ENCODE measurements around the gene PPIL4.

PPIL4 gene

DNA sequence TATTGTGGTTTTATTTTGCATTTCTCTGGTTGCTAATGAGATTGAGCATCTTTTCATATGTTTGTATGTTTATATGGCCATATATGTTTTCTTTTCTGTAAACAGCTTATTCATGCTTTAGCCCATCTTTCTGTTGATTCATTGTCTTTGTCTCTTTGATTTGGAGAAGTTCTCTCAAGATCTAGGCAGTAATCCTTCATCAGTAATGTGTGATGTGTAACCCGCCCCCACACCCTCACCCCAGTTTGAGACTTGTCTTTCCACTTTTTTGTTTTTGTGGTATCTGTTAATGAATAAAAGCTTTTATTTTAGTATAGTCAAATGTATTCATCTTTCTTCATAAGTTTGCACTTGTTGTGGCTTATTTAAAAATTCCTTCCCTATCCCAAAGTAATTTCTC lies 87.0 kb downstream of the PPIL4 start:
- DNase-seq (ENCODE audit: low read depth): no peak
- TF ChIP-seq, protein P1, sequence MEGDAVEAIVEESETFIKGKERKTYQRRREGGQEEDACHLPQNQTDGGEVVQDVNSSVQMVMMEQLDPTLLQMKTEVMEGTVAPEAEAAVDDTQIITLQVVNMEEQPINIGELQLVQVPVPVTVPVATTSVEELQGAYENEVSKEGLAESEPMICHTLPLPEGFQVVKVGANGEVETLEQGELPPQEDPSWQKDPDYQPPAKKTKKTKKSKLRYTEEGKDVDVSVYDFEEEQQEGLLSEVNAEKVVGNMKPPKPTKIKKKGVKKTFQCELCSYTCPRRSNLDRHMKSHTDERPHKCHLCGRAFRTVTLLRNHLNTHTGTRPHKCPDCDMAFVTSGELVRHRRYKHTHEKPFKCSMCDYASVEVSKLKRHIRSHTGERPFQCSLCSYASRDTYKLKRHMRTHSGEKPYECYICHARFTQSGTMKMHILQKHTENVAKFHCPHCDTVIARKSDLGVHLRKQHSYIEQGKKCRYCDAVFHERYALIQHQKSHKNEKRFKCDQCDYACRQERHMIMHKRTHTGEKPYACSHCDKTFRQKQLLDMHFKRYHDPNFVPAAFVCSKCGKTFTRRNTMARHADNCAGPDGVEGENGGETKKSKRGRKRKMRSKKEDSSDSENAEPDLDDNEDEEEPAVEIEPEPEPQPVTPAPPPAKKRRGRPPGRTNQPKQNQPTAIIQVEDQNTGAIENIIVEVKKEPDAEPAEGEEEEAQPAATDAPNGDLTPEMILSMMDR (IDR thresholded peaks at IDR 0.05; ENCODE audit: low read depth, low read length, missing control alignments): no peak
- H3K4me3 ChIP-seq (ENCODE audit: low read depth, low read length): no peak overlapping the region

DNA sequence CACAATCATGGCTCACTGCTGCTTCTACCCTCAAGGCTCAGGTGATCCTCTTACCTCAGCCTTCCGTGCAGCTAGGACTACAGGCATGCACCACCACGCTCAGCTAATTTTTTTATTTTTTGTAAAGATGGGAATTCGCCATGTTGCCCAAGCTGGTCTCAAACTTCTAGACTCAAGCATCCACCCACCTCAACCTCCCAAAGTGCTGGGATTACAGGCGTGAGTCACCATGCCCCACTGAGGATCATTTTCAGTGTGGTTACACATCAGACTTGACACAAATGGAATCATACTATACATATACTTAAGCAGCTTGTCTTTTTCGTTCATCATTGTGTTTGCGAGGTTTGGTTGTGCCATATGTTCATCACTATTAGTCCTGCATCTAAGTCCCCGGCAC lies 87.6 kb downstream of the PPIL4 start:
- TF ChIP-seq, protein P1 (IDR thresholded peaks at IDR 0.05; ENCODE audit: low read depth, low read length, missing control alignments): no peak
- DNase-seq (ENCODE audit: low read depth): no peak
- H3K4me3 ChIP-seq (ENCODE audit: low read depth, low read length): no peak overlapping the region

DNA sequence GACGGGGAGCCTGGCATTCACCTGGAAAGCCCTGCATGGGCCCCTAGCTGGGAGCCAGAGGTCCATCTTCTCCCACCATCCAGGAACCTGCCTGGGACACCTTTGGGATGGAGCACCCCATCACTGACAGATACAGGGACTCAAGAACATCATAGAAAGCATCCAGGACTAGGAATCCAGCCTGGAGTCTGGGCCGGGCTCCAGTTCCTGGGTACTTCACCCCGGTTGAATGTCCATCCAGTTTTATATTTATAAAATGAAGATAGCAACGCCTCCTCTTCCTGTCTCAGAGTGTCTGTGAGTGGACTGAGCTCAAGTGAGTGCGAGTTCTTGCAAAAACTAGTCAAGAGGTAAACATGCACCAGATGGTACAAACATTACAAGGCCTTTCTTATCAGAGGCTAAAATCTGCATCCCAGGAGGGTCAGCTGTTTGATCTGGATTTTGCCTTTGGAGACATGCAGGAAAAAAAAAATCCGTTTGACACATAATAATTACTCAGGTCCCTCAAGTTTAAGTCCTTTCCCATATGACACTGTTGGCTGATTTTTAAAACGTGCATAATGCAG lies 88.4 kb downstream of the PPIL4 start:
- TF ChIP-seq, protein P1 (IDR thresholded peaks at IDR 0.05; ENCODE audit: low read depth, low read length, missing control alignments): no peak
- no peak overlapping the region for H3K4me3 ChIP-seq (ENCODE audit: low read depth, low read length)
- no peak for DNase-seq (ENCODE audit: low read depth)

DNA sequence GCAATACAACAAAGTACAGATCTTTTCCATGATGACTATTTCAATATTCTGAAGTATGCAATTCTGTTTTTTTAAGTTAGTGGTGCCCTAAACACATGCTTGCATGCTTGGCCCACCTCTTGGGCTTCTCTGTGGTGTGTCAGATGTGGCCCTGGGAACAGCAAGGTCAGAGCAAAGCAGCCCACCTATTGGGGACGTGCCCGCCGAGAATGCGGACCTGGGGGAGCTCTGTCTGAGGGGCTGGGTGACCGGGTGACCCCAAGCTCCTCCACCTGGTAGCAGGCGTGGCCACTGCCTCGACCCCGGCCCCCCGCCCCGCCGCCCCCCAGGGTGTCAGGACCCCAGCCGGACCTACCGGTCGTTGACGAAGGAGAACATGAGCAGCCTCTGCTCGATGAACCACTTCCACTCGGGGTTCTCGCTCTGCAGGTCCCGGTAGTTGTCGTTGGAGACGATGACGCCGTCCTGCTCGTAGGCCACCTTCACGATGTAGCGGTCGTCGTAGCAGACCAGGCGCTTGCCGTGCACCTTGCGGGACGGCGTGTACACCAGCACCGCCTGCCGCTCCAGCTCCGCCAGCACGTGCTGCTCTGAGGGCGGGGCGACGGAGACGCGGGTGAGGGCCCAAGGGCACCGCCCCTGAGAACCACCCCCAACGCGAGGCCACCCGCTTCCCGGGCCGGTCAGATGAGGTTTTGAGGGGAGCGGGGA lies 89.4 kb downstream of the PPIL4 start:
- TF ChIP-seq, protein P1 (IDR thresholded peaks at IDR 0.05; ENCODE audit: low read depth, low read length, missing control alignments): no peak
- no peak overlapping the region for H3K4me3 ChIP-seq (ENCODE audit: low read depth, low read length)
- DNase-seq (ENCODE audit: low read depth): no peak

DNA sequence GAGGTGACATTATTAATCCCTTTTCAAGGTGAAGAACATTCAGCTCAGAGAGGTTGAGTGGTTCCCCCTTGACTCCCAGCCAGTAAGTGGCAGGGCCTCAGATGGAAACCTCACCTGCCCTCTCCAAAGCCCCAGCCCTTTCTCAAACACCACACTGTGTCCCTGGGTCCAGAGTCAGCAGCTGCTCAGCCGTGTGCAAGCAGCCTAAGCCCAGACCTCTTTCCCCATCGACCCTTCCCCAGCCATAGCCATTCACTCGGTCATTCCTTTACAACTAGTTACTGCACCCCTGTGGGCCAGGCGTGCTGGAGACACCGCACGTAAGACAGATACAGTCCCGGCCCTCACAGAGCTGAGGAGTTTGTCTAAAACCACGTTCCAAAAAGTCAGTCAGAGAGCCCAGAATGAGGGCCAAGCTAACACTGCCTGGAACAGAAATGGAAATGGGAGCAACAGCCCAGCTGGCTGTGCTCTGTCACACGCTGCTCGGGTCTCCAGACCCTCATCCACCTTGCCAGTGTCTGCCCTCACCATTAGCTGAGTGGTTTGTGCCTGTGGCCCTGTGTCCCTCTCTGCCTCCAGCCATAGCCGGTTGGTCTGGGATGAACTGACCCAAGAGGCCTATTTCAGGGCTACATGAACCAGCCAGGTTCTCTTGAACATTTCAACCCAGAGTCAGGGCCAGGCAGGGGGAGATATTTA lies 90.7 kb downstream of the PPIL4 start:
- DNase-seq (ENCODE audit: low read depth): no peak
- TF ChIP-seq, protein P1 (IDR thresholded peaks at IDR 0.05; ENCODE audit: low read depth, low read length, missing control alignments): no peak
- H3K4me3 ChIP-seq (ENCODE audit: low read depth, low read length): no peak overlapping the region

Measured in GM12864 (cell line).